OCI-LY1 (cell line): ENCODE measurements around the gene SH3TC2.

Experiments used
- H2AFZ ChIP-seq: fragments of 200-600 bp; sonication (generic), shearing (Covaris generic); 2 replicates; pipeline ENCODE4 v1.6.0; 2014; ENCODE audit warnings: antibody characterized with exemption, mild to moderate bottlenecking, low read length
- H3F3A ChIP-seq: fragments of 200-600 bp; sonication (generic), shearing (Covaris generic); 2 replicates; pipeline ENCODE4 v1.6.0; 2014; ENCODE audit warnings: mild to moderate bottlenecking, antibody characterized with exemption, low read length, moderate library complexity; ENCODE audit not compliant: insufficient read depth
- H3K27ac ChIP-seq: fragments of 200-600 bp; sonication (generic); 2 replicates; pipeline ENCODE4 v1.5.1; 2014; ENCODE audit warnings: low read length, mixed run types, mild to moderate bottlenecking, low read depth; ENCODE audit not compliant: poor library complexity, severe bottlenecking
- H3K27me3 ChIP-seq: fragments of 200-600 bp; sonication (generic); 2 replicates; pipeline ENCODE4 v1.6.0; 2014; ENCODE audit warnings: antibody characterized with exemption, mild to moderate bottlenecking, low read length, moderate library complexity; ENCODE audit not compliant: insufficient read depth
- H3K36me3 ChIP-seq: fragments of 200-600 bp; sonication (generic); 2 replicates; pipeline ENCODE4 v1.6.1; 2014; ENCODE audit warnings: mild to moderate bottlenecking, antibody characterized with exemption, low read length, moderate library complexity, mixed read lengths; ENCODE audit not compliant: insufficient read depth
- H3K4me1 ChIP-seq: fragments of 200-600 bp; sonication (generic); 2 replicates; pipeline ENCODE4 v1.5.1; 2014; ENCODE audit warnings: mild to moderate bottlenecking, low read length, moderate library complexity; ENCODE audit not compliant: insufficient read depth, severe bottlenecking
- H3K4me2 ChIP-seq: fragments of 200-600 bp; sonication (generic), shearing (Covaris generic); 2 replicates; pipeline ENCODE4 v1.6.1; 2014; ENCODE audit warnings: low read length
- H3K4me3 ChIP-seq: fragments of 200-600 bp; sonication (generic); 2 replicates; pipeline ENCODE4 v1.5.1; 2014; ENCODE audit warnings: low read length, low read depth, mild to moderate bottlenecking, mixed read lengths; ENCODE audit not compliant: poor library complexity, severe bottlenecking
- H3K79me2 ChIP-seq: fragments of 200-600 bp; shearing (Covaris generic); 2 replicates; pipeline ENCODE4 v1.6.1; 2016; ENCODE audit warnings: mixed run types, low read length, mixed read lengths; ENCODE audit not compliant: insufficient read depth
- H3K9ac ChIP-seq: fragments of 200-600 bp; sonication (generic), shearing (Covaris generic); 2 replicates; pipeline ENCODE4 v1.6.1; 2014; ENCODE audit warnings: mild to moderate bottlenecking, low read length, mixed read lengths
- H3K9me2 ChIP-seq: fragments of 200-600 bp; sonication (generic), shearing (Covaris generic); 2 replicates; pipeline ENCODE4 v1.6.1; 2014; ENCODE audit warnings: low read depth, mild to moderate bottlenecking, low read length, mixed read lengths
- H3K9me3 ChIP-seq: fragments of 200-600 bp; shearing (Covaris generic); 2 replicates; pipeline ENCODE4 v1.6.1; 2014; ENCODE audit warnings: low read length, mixed read lengths
- H4K20me1 ChIP-seq: fragments of 200-600 bp; sonication (generic), shearing (Covaris generic); 2 replicates; pipeline ENCODE4 v1.6.0; 2016; ENCODE audit warnings: mild to moderate bottlenecking, low read length; ENCODE audit not compliant: insufficient read depth
- CTCF ChIP-seq: fragments of 200-600 bp; sonication (generic), shearing (Covaris generic); IDR thresholded peaks from 2 replicates; pipeline ENCODE4 v1.5.1; 2017; ENCODE audit warnings: mild to moderate bottlenecking, antibody characterized with exemption, low read length, moderate library complexity, mixed read lengths
- EZH2 ChIP-seq: fragments of 200-600 bp; sonication (generic), shearing (Covaris generic); IDR thresholded peaks from 2 replicates; pipeline ENCODE4 v1.8.0; 2017; ENCODE audit warnings: borderline replicate concordance, mixed run types, mild to moderate bottlenecking, antibody characterized with exemption, low read length, moderate library complexity, mixed read lengths

The SH3TC2 gene

GRCh38 chr5:149002053-149002452, 60.8 kb downstream of the SH3TC2 start:
- Histone ChIP-seq H3K27ac (no peak overlapping the region), H3K4me1 (no peaks in the 10 kb centered on the region), H3K9ac (no peak overlapping the region), H3K9me2 (no peaks in the 10 kb centered on the region), H3K36me3 (no peaks in the 10 kb centered on the region), H3K4me2 (no peak overlapping the region), H4K20me1 (no peaks in the 10 kb centered on the region), H3K79me2 (no peaks in the 10 kb centered on the region), H3K27me3 (0 out of 2 replicates have a peak, but pooled peaks cover 2% of the 10 kb centered on the region), H3K9me3 (no peaks in the 10 kb centered on the region), H3K4me3 (no peak overlapping the region), H2AFZ (no peak overlapping the region), H3F3A (no peaks in the 10 kb centered on the region)
- TF ChIP-seq CTCF (no peak), EZH2 (no peak)

- H3K4me1 ChIP-seq = no peaks in the 10 kb centered on the region
- H3K9me2 ChIP-seq = no peaks in the 10 kb centered on the region
- no peak overlapping the region for H2AFZ ChIP-seq
- no peak overlapping the region for H3K4me3 ChIP-seq
- H3K4me2 ChIP-seq = no peak overlapping the region
- H3K79me2 ChIP-seq = no peaks in the 10 kb centered on the region
- no peaks in the 10 kb centered on the region for H3K9me3 ChIP-seq
- H3K36me3 ChIP-seq = no peaks in the 10 kb centered on the region
- no peak overlapping the region for H3K9ac ChIP-seq
- H3K27me3 ChIP-seq = 0 out of 2 replicates have a peak, but pooled peaks cover 4% of the 10 kb centered on the region
- TF ChIP-seq CTCF = no peak
- TF ChIP-seq EZH2 = no peak
- H3F3A ChIP-seq = no peaks in the 10 kb centered on the region
- no peak overlapping the region for H3K27ac ChIP-seq
- no peaks in the 10 kb centered on the region for H4K20me1 ChIP-seq
Measured at GRCh38 chr5:149001162-149001561, 61.7 kb downstream of the SH3TC2 start.

- no peaks in the 10 kb centered on the region for H3K79me2 ChIP-seq
- no peak overlapping the region for H3K4me2 ChIP-seq
- no peak overlapping the region for H3K27ac ChIP-seq
- H3K9me3 ChIP-seq = no peaks in the 10 kb centered on the region
- 0 out of 2 replicates have a peak, but pooled peaks cover 4% of the 10 kb centered on the region for H3K27me3 ChIP-seq
- H3K9me2 ChIP-seq = no peaks in the 10 kb centered on the region
- H3K4me3 ChIP-seq = no peak overlapping the region
- H4K20me1 ChIP-seq = no peaks in the 10 kb centered on the region
- TF ChIP-seq CTCF (no peak), EZH2 (no peak)
- H3K9ac ChIP-seq = no peak overlapping the region
- H3K36me3 ChIP-seq = no peaks in the 10 kb centered on the region
- H3F3A ChIP-seq = no peaks in the 10 kb centered on the region
- H3K4me1 ChIP-seq = no peaks in the 10 kb centered on the region
- no peak overlapping the region for H2AFZ ChIP-seq
Measured at GRCh38 chr5:148999741-149000140, 63.1 kb downstream of the SH3TC2 start.
